HEK293T (cell line): ENCODE data around the gene PANK4.

Experiments
- CTCF ChIA-PET: fragments of 350-600 bp; formaldehyde crosslinking; extraction: SDS; loops from one replicate; lab custom pipeline; 2021; ENCODE audit warnings: antibody characterized with exemption, inconsistent platforms; lab: Yijun Ruan, JAX
- POLR2A ChIA-PET: fragments of 350-600 bp; formaldehyde crosslinking; extraction: SDS; loops from one replicate; lab custom pipeline; 2020; ENCODE audit warnings: antibody characterized with exemption, inconsistent platforms; lab: Yijun Ruan, JAX
- DNase-seq: peaks from one replicate; pipeline ENCODE4 v3.0.0; 2012; ENCODE audit warnings: mixed read lengths; ENCODE audit errors: extremely low spot score
- ARNT ChIP-seq: fragments of 450-650 bp; IDR thresholded peaks from 2 replicates; pipeline ENCODE4 v1.6.1; 2017; ENCODE audit warnings: mild to moderate bottlenecking
- BHLHE40 ChIP-seq: fragments of 450-650 bp; IDR thresholded peaks from 2 replicates; pipeline ENCODE4 v1.6.1; 2016; ENCODE audit warnings: mild to moderate bottlenecking, moderate library complexity, borderline replicate concordance
- CTBP1 ChIP-seq: fragments of 450-650 bp; IDR thresholded peaks from 2 replicates; pipeline ENCODE4 v1.6.1; 2016; ENCODE audit warnings: borderline replicate concordance
- ELF4 ChIP-seq: fragments of 450-650 bp; IDR thresholded peaks from 2 replicates; pipeline ENCODE4 v1.6.1; 2017; ENCODE audit warnings: antibody characterized with exemption
- FOXA1 ChIP-seq: fragments of 450-650 bp; IDR thresholded peaks from 2 replicates; pipeline ENCODE4 v1.6.1; 2016; ENCODE audit warnings: mild to moderate bottlenecking
- FOXK2 ChIP-seq: fragments of 450-650 bp; IDR thresholded peaks from 2 replicates; pipeline ENCODE4 v1.6.1; 2016; ENCODE audit warnings: mild to moderate bottlenecking
- FOXM1 ChIP-seq: fragments of 450-650 bp; IDR thresholded peaks from 2 replicates; pipeline ENCODE4 v1.6.1; 2017; ENCODE audit warnings: mild to moderate bottlenecking, borderline replicate concordance
- HDGF ChIP-seq: fragments of 450-650 bp; IDR thresholded peaks from 2 replicates; pipeline ENCODE4 v1.6.1; 2017; ENCODE audit warnings: antibody characterized with exemption, borderline replicate concordance
- L3MBTL2 ChIP-seq: fragments of 450-650 bp; conservative IDR thresholded peaks from 2 replicates; pipeline ENCODE4 v1.6.1; 2016; ENCODE audit warnings: mild to moderate bottlenecking
- LEF1 ChIP-seq: fragments of 450-650 bp; IDR thresholded peaks from 2 replicates; pipeline ENCODE4 v1.6.1; 2017; ENCODE audit warnings: mild to moderate bottlenecking, borderline replicate concordance
- NFRKB ChIP-seq: fragments of 450-650 bp; IDR thresholded peaks from 2 replicates; pipeline ENCODE4 v1.6.1; 2016; ENCODE audit warnings: mild to moderate bottlenecking, moderate library complexity
- SP1 ChIP-seq: fragments of 450-650 bp; IDR thresholded peaks from 2 replicates; pipeline ENCODE4 v1.6.1; 2017
- SUZ12 ChIP-seq: fragments of 450-650 bp; IDR thresholded peaks from 2 replicates; pipeline ENCODE4 v1.6.1; 2016; ENCODE audit warnings: mild to moderate bottlenecking
- TARDBP ChIP-seq: fragments of 450-650 bp; IDR thresholded peaks from 2 replicates; pipeline ENCODE4 v1.6.1; 2016
- ZNF384 ChIP-seq: fragments of 450-650 bp; IDR thresholded peaks from 2 replicates; pipeline ENCODE4 v1.6.1; 2016
- TF ChIP-seq, protein P1 (sequence below): fragments of 450-650 bp; IDR thresholded peaks from 2 replicates; pipeline ENCODE4 v1.6.1; 2016

PANK4 gene

DNA sequence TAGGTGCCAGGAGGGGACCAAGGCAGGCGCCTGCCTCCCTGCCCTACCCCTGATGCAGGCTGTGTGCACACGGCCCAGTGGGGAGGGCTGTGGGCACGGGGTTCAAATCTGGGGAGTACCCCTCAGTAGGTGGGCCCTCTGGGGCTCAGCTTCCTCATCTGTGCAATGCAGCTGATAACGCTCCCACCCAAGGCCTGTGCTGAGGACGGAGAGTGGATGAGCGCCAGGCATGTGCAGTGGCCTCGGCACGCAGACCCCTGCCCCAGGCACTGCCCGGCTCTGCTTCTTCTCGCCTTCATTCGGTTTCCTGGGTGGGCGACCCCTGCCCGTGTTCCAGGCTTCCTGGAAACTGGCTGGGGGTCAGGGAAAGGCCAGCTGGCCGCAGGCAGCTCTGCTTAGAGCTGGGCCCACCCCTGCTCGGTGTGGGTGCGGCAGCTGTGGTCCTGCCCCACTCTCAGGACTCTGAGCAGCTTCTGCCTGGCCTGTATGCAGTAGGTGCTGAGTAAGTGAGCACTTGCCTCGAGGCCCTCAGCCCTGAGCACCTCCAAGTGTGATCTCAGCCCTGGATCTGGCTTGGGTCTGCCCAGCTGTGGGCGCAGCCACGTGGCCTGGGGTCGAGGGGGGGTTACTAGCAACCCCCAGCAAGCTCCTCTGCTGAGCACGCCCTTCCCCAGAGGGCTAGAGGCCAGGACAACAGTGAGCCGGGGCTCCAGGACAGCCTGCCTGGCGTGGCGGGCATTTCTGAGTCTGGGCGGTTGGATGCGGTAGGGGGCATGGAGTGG is 17.9 kb upstream of the PANK4 start:
- CTCF ChIA-PET = no interaction called here
- no peak for TF ChIP-seq HDGF
- TF ChIP-seq LEF1 = no peak
- TF ChIP-seq, protein P1, sequence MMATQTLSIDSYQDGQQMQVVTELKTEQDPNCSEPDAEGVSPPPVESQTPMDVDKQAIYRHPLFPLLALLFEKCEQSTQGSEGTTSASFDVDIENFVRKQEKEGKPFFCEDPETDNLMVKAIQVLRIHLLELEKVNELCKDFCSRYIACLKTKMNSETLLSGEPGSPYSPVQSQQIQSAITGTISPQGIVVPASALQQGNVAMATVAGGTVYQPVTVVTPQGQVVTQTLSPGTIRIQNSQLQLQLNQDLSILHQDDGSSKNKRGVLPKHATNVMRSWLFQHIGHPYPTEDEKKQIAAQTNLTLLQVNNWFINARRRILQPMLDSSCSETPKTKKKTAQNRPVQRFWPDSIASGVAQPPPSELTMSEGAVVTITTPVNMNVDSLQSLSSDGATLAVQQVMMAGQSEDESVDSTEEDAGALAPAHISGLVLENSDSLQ = no peak
- TF ChIP-seq NFRKB = no peak
- TF ChIP-seq FOXM1 = no peak
- TF ChIP-seq ELF4 = no peak
- no peak for TF ChIP-seq ZNF384
- no peak for TF ChIP-seq ARNT
- no peak for TF ChIP-seq SUZ12
- no peak for TF ChIP-seq TARDBP
- no peak for TF ChIP-seq BHLHE40
- no peak for TF ChIP-seq FOXA1
- TF ChIP-seq CTBP1 = no peak
- no peak for TF ChIP-seq FOXK2
- TF ChIP-seq SP1 = no peak
- TF ChIP-seq L3MBTL2 = no peak
- POLR2A ChIA-PET = interaction anchor here (2.9 to 4.5 kb wide), 2 partner anchors 11 to 17 kb away, joined by 10 to 74 read pairs; partner anchors contain the start of genes HES5 and PANK4
- DNase-seq = no peak

DNA sequence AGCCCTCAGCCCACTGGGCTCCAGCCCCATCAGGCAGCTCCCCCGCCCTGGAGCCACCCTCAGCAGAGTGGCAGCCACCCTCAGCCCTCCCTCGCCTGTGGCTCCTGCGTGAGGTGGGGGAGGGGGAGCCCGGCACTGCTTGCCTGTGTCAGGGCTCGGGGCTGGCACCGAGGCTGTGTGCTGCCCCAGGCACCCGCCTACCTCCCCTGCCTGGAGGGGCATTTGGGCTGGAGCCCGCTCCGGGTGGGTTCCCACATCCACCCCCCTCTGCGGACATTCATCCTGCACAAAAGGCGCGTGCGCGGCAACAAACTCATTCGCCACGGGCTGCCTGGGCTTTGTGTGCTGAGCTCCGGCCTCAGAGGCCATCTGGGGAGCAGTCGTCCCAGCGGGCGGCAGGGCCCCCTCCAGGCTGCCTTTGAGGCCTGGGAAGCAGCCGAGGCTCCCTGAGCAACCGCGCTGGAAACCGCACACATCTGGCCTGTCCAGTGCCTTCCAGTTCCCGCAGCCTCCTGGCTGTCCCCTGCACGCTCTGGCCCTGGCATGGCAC is 17.2 kb upstream of the PANK4 start:
- DNase-seq = no peak
- no peak for TF ChIP-seq BHLHE40
- no peak for TF ChIP-seq FOXK2
- TF ChIP-seq ARNT = no peak
- TF ChIP-seq L3MBTL2 = no peak
- TF ChIP-seq, protein P1 = no peak
- TF ChIP-seq SP1 = no peak
- no peak for TF ChIP-seq FOXA1
- TF ChIP-seq SUZ12 = no peak
- TF ChIP-seq FOXM1 = no peak
- no peak for TF ChIP-seq ELF4
- no peak for TF ChIP-seq CTBP1
- no peak for TF ChIP-seq LEF1
- TF ChIP-seq TARDBP = no peak
- no peak for TF ChIP-seq HDGF
- TF ChIP-seq NFRKB = no peak
- TF ChIP-seq ZNF384 = no peak
- CTCF ChIA-PET = no interaction called here
- POLR2A ChIA-PET = interaction anchor here (4.5 kb wide), 1 partner anchor 16 kb away, joined by 74 read pairs; the partner anchor contains the start of genes HES5 and PANK4

DNA sequence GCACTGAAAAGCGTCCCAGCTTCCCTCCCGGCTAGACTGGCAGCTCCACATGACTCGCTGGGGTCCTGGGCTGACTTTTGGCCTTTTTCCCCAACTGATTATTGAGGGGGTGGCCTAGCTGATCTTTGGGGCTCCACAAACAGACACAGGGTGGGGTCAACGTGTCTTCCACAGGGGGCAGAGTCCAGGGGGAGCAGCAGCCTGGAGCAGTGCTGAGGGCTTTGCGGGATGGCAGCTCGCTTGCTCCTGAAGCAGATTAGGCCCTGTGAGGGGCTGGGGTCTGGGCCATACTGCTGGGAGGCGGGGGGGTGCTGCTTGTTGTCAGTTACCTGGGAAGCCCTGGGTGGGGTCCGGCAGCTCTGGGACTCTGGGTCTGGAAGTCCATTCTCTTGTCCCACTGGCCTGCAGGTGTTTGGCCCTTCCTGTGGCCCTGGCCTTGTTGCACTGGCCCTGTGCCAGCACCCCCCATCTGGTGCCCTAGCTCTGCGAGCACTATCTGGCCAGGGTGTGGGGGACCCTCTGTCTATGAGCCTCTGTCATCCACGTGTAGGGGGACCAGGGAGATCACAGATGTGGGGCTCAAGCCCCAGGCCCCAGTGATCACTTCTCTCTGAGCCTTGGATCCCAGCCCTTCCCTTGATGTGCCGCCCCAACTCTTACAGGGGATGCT is 16.0 kb upstream of the PANK4 start:
- no peak for DNase-seq
- TF ChIP-seq FOXM1 = no peak
- TF ChIP-seq FOXA1 = no peak
- TF ChIP-seq, protein P1 = no peak
- no peak for TF ChIP-seq ELF4
- TF ChIP-seq SP1 = no peak
- no peak for TF ChIP-seq NFRKB
- no peak for TF ChIP-seq LEF1
- TF ChIP-seq FOXK2 = no peak
- no peak for TF ChIP-seq HDGF
- no peak for TF ChIP-seq CTBP1
- no peak for TF ChIP-seq BHLHE40
- no peak for TF ChIP-seq ARNT
- TF ChIP-seq TARDBP = no peak
- POLR2A ChIA-PET = interaction anchor here (1.3 kb wide), 1 partner anchor 129 kb away, joined by 4 read pairs; no protein-coding TSS in a partner anchor
- CTCF ChIA-PET = no interaction called here

DNA sequence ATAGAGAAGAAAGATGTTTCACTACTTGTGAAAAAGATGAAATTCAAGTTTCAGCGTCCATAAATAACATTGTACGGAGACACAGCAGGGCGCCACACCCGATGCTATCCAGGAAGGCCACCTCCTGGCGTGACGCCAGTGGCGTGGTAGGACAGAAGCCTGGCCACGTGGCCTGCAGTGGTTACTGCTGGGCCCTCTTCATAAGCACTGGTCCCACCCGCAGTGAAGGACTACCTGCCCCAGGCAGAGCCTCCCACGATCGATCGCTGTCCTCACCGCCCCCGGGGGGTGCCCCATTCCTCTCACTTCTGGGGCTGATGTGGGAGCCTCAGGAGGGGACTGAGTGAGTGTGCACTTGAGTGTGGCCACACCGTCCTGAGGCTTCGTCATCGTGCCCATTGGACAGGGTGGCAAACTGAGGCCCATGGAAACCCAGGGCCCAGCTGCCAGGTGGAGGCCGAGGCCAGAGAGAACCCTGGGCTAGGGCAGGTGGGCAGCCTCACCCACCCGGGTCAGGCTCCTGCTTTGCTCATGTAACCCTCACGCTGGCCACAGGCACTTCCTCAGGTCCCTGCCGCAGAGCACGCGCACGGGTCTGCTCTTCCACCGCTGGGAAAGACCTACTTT is 15.3 kb upstream of the PANK4 start:
- ChIA-PET POLR2A (interaction anchor here (1.3 kb wide), 1 partner anchor 129 kb away, joined by 4 read pairs; no protein-coding TSS in a partner anchor), CTCF (no interaction called here)
- TF ChIP-seq CTBP1 (no peak), FOXM1 (0 out of 2 replicates have a peak, but pooled peaks have one; percentile 32)
- DNase-seq = no peak

DNA sequence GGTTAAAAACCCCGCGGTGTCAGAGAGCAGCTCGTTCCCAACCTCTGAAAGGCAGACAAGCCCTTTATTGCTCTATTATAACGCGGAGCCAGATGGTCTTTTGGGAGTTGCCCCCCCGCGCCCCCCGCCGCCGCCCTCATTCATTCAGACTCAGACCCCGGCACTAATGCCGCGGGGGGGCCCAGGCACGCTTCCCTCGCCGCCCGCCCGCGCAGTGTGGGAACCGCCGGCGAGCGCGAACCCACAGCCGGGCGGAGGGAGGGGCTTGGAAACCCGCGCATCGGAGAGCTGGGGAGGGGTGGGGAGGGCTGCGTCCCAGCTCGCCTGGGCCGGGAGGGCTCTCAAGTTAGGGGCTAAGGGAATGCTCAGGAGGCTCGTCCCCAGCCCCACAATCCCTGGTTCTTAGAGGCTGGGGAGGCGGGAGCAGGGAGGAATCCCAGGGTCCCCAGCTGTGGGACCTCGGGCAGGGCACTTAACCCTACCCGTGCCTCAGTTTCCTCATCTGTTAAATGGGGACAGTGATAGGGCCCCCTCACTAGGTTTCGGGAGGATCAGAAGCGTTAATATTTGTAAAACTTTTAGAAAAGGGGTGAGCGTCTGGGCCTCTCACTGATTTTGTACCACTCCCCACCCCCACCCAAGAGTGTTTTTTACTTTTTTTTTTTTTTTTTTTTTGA is 14.6 kb upstream of the PANK4 start:
- DNase-seq = no peak
- POLR2A ChIA-PET = interaction anchor here (1.3 kb wide), 1 partner anchor 14 kb away, joined by 4 read pairs; the partner anchor contains the start of gene PANK4
- CTCF ChIA-PET = no interaction called here
- TF ChIP-seq BHLHE40 = no peak
- no peak for TF ChIP-seq CTBP1
- TF ChIP-seq ZNF384 = no peak
- no peak for TF ChIP-seq FOXK2
- TF ChIP-seq FOXA1 = no peak
- no peak for TF ChIP-seq SUZ12
